Stimulated activated CD8-positive, alpha-beta memory T cell treated with anti-CD3 and anti-CD28 coated beads, Interleukin-4, amount 100 ng/mL, for 4 hours (primary cell): ENCODE data around the gene SORCS2.
"Not testable (repeated sequence)": the region's sequence is repeated elsewhere in the genome, so short reads cannot be mapped to it uniquely, and the experiment has no call there.

Experiments used
- DNase-seq, 2 donors: peaks; one replicate each; pipeline ENCODE4 v3.0.0-alpha.2; 2020; ENCODE audit warnings: low read depth in 2 of 2, low spot score in 1 of 2

The SORCS2 gene

GRCh38 chr4:7159923-7160322 lies 32.4 kb upstream of the SORCS2 start:
- DNase-seq, result no peak

GRCh38 chr4:7160439-7160838 lies 31.9 kb upstream of the SORCS2 start:
- no peak for DNase-seq

GRCh38 chr4:7160951-7161440 lies 31.3 kb upstream of the SORCS2 start:
- no peak for DNase-seq

GRCh38 chr4:7161721-7162214 lies 30.6 kb upstream of the SORCS2 start:
- no peak for DNase-seq

GRCh38 chr4:7165056-7165873 lies 27.1 kb upstream of the SORCS2 start:
- DNase-seq, result not testable (repeated sequence)

GRCh38 chr4:7165874-7166201 lies 26.5 kb upstream of the SORCS2 start:
- DNase-seq, result no peak

- DNase-seq, result no peak
Observed at GRCh38 chr4:7166237-7166636, 26.1 kb upstream of the SORCS2 start.

- no peak for DNase-seq
Observed at GRCh38 chr4:7166981-7167700, 25.2 kb upstream of the SORCS2 start.

- no peak for DNase-seq
Observed at GRCh38 chr4:7167706-7168105, 24.6 kb upstream of the SORCS2 start.

GRCh38 chr4:7168106-7168505 lies 24.2 kb upstream of the SORCS2 start:
- DNase-seq, result no peak

- no peak for DNase-seq
Observed at GRCh38 chr4:7169134-7169533, 23.2 kb upstream of the SORCS2 start.

GRCh38 chr4:7170012-7170411 lies 22.3 kb upstream of the SORCS2 start:
- DNase-seq, result no peak

- no peak for DNase-seq
Observed at GRCh38 chr4:7171191-7171900, 21.0 kb upstream of the SORCS2 start.

GRCh38 chr4:7172508-7172907 lies 19.8 kb upstream of the SORCS2 start:
- no peak for DNase-seq

- no peak for DNase-seq
Observed at GRCh38 chr4:7172946-7173345, 19.4 kb upstream of the SORCS2 start.

- no peak for DNase-seq
Observed at GRCh38 chr4:7173841-7174449, 18.4 kb upstream of the SORCS2 start.

- DNase-seq, result no peak
Observed at GRCh38 chr4:7179158-7179557, 13.2 kb upstream of the SORCS2 start.

GRCh38 chr4:7180938-7181337 lies 11.4 kb upstream of the SORCS2 start:
- no peak for DNase-seq

- no peak for DNase-seq
Observed at GRCh38 chr4:7182616-7183015, 9.7 kb upstream of the SORCS2 start.

GRCh38 chr4:7183161-7183560 lies 9.2 kb upstream of the SORCS2 start:
- no peak for DNase-seq

- no peak for DNase-seq
Observed at GRCh38 chr4:7183780-7184460, 8.4 kb upstream of the SORCS2 start.
